Cardiac fibroblast (primary cell): ENCODE data around the gene GLT1D1.
"Not testable (repeated sequence)": the region's sequence is repeated elsewhere in the genome, so short reads cannot be mapped to it uniquely, and the experiment has no call there.

ENCODE experiments used
- DNase-seq, 2 donors: peaks; one replicate each; pipeline versions ENCODE4 v3.0.0 to v3.0.0-alpha.2; 2010; ENCODE audit warnings: low read depth in 2 of 2
- H3K4me3 ChIP-seq, 2 donors: replicated peaks in 1 of 2; 1 replicate in 1 of 2; 2 replicates in 1 of 2; pipeline ENCODE4 v1.5.1; 2011; ENCODE audit warnings: low read depth in 2 of 2, low read length in 2 of 2, mild to moderate bottlenecking in 2 of 2, moderate library complexity in 1 of 2
- TF ChIP-seq, protein P1 (sequence below): IDR thresholded peaks from one replicate; pipeline ENCODE4 v1.5.1; 2011; ENCODE audit warnings: low read depth, mild to moderate bottlenecking, low read length, inconsistent platforms

The GLT1D1 gene

DNA sequence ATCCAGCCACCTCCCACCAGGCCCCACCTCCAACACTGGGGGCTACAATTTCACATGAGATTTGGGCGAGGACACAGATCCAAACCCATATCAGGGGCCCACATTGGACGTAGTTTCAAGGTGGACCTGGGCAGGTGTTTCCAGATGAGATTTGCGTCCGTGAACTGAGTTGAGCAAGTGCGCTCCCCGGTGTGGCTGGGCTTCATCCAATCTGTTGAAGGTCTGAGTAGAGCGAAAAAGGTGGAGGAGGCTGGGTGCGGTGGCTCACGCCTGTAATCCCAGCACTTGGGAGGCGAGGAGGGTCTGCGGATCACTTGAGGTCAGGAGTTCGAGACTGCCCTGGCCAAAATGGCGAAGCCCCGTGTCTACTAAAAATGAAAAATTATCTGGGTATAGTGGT, 4.9 kb upstream of the GLT1D1 start:
- TF ChIP-seq, protein P1, sequence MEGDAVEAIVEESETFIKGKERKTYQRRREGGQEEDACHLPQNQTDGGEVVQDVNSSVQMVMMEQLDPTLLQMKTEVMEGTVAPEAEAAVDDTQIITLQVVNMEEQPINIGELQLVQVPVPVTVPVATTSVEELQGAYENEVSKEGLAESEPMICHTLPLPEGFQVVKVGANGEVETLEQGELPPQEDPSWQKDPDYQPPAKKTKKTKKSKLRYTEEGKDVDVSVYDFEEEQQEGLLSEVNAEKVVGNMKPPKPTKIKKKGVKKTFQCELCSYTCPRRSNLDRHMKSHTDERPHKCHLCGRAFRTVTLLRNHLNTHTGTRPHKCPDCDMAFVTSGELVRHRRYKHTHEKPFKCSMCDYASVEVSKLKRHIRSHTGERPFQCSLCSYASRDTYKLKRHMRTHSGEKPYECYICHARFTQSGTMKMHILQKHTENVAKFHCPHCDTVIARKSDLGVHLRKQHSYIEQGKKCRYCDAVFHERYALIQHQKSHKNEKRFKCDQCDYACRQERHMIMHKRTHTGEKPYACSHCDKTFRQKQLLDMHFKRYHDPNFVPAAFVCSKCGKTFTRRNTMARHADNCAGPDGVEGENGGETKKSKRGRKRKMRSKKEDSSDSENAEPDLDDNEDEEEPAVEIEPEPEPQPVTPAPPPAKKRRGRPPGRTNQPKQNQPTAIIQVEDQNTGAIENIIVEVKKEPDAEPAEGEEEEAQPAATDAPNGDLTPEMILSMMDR, result no peak
- no peak overlapping the region for H3K4me3 ChIP-seq
- DNase-seq, result no peak

DNA sequence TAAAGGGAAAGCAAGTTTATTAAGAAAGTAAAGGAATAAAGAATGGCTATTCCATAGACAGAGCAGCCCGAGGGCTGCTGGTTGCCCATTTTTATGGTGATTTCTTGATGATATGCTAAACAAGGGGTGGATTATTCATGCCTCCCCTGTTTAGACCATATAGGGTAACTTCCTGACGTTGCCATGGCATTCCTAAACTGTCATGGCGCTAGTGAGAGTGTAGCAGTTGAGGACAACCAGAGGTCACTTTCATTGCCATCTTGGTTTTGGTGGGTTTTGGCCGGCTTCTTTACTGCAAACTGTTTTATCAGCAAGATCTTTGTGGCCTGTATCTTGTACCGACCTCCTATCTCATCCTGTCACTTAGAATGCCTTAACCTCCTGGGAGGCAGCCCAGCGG, 3.5 kb upstream of the GLT1D1 start:
- DNase-seq, result not testable (repeated sequence)

DNA sequence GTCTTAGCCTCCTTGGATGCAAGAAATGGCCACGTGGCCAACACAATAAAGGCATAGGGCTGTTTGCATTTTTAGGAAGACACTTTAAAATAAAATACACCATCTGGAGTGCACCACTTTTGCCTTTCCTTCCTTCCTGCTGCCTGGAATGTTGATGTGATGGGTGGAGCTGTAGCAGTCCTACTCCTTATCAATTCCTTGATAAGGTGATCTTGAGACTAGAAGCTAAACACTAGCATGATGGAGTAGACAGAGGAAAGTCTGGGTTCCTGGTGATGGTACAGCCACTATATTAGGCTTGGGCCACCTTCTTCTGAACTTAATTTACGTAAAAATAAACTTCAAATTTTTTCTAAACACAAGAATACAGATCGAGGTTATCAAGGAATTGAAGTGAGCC, 2.9 kb upstream of the GLT1D1 start:
- TF ChIP-seq, protein P1, result no peak
- no peak for DNase-seq

More for the DNA sequence above, 3.5 kb upstream of the GLT1D1 start:
- not testable (repeated sequence) for H3K4me3 ChIP-seq

DNA sequence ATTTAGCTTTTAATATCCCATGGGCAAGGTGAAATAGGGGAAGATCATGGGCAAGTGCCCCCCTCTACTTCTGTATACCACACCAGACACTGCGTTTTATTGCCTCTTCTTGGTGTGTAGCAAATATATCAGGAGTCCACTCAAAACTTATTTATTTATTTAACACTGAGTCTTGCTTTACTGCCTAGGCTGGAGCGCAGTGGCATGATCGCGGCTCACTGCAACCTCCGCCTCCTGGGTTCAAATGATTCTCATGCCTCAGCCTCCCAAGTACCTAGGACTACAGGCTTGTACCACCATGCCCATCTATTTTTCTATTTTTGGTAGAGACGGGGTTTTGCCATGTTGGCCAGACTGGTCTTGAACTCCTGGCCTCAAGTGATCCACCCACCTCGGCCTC, 1.8 kb upstream of the GLT1D1 start:
- not testable (repeated sequence) for DNase-seq, H3K4me3 ChIP-seq

More for the DNA sequence above, 2.9 kb upstream of the GLT1D1 start:
- H3K4me3 ChIP-seq, result no peak overlapping the region

DNA sequence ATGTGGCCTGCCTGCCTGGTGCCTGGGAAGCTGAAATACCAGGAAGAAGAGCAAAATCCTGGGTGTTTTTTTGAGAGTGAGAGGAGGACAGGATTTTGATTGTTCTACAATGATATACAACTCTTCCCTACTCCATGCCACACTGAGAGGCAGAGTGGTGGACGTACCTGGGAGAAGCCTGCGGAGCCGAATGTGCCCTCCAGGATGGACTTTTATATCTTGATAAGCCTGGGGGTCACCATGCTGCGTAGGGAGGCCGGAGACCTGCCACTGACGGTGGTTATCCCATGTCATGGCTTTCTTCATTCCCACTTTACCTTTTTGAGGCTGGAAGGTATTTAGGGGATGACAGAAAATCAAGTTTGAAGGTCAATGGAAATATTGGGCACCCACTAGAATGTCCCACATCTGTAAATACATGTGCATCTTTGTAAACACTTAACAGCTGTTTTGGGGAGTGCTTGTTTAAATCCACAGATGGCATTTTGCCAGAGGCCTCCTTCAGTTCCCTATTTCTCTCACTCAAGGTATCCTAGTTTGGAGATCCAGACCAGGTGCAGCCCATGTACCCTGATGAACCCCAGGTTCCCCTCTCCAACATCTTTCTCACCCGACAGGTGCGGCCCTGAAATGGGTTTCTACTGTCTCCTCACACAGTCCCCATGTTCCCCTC, 1.1 kb upstream of the GLT1D1 start:
- TF ChIP-seq, protein P1, result no peak
- no peak for DNase-seq
- no peak overlapping the region for H3K4me3 ChIP-seq

DNA sequence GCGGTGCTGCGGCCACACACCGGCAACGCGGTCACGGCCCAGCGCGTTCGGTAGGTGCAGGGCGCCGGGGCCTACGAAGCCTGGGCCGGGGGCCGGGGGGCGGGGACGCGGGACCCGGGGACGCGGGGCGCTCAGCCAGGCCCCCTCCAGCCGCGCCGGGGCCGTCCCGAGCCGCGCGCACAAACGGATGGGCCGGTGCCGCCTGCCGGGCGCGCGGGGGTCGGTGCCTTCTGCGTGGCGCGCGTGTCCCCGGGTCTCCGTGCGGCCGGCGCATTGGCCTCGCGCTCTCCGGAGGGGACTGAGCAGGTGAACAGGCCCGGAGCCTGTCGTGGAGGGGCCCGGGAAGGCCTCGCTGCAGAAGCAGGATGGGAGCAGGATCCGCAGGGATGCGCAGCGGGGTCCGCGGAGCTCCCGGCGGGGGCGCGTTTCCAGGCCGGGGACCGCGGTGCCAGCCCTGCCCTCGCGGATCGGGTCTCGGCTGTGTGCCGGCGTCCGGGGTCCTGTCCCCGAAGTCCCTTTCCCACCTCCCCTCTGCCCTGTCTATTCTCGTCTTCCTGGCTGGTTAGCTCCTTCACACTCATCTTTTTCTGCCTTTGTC, 421 bp downstream of the GLT1D1 start:
- no peak for DNase-seq
- H3K4me3 ChIP-seq, result no peak overlapping the region

DNA sequence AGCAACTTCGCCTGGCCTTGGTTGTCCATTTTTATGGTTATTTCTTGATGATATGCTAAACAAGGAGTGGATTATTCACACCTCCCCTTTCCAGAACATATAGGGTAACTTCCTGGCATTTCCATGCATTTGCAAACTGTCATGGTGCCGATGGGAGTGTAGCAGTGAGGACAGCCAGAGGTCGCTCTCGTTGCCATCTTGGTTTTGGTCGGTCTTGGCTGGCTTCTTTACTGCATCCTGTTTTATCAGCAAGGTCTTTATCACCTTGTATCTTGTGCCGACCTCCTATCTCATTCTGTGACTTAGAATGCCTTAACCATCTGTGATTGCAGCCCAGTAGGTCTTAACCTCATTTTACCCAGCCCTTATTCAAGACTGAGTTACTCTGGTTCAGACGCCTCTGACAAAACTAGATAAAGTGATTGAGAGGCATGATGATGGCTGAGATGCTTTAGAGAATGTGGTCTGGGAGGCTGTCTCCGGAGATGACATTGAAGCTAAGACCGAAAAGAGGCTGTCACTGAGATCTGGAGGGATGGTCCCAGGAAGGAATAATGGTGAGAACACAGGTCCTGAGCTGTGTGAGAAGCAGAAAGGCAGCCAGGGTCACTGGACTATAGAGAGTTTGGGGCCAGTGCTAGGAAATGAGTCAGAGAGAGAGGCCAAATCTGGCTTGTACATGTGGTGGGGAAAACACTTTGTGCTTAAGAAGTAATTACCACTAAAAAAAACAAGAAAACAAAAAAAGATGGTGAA, 2.9 kb downstream of the GLT1D1 start:
- no peak for DNase-seq
- H3K4me3 ChIP-seq, result no peak overlapping the region
- TF ChIP-seq, protein P1, result no peak

More for the DNA sequence above, 421 bp downstream of the GLT1D1 start:
- TF ChIP-seq, protein P1, result no peak
